Esophagus muscularis mucosa (tissue), 4 donors: ENCODE data around the gene ZNF682. TPM values are rescaled to one million over a fixed set of nuclear protein-coding genes. Genes with fewer than 3 reads are reported as not detected.
A peak's percentile ranks its signal among the peaks of the same experiment; 100 is the strongest.
"Not testable (repeated sequence)": the region's sequence is repeated elsewhere in the genome, so short reads cannot be mapped to it uniquely, and the experiment has no call there.

ENCODE experiments used
- DNase-seq: peaks from one replicate; pipeline ENCODE4 v3.0.0-alpha.2; 2017; ENCODE audit errors: extremely low spot score
- H3K27ac ChIP-seq, 4 donors: fragments of 200-600 bp; sonication (generic); replicated peaks in 1 of 4; 1 replicate in 3 of 4; 2 replicates in 1 of 4; pipeline ENCODE4 v1.5.1; 2016 to 2019; ENCODE audit warnings: mild to moderate bottlenecking in 1 of 4
- H3K27me3 ChIP-seq, 4 donors: fragments of 200-600 bp; sonication (generic); one replicate each; pipeline versions ENCODE4 v1.5.1 to v1.6.0; 2016 to 2019
- H3K36me3 ChIP-seq, 4 donors: fragments of 200-600 bp; sonication (generic); one replicate each; pipeline ENCODE4 v1.5.1; 2016 to 2019
- H3K4me1 ChIP-seq, 4 donors: fragments of 200-600 bp; sonication (generic); one replicate each; pipeline ENCODE4 v1.5.1; 2016 to 2019
- H3K4me3 ChIP-seq, 4 donors: fragments of 200-600 bp; sonication (generic); 1 replicate in 2 of 4; 2 replicates in 2 of 4; pipeline ENCODE4 v1.5.1; 2016 to 2019; ENCODE audit warnings: mild to moderate bottlenecking in 4 of 4, moderate library complexity in 1 of 4
- H3K9me3 ChIP-seq, 4 donors: fragments of 200-600 bp; sonication (generic); 1 replicate in 3 of 4; 2 replicates in 1 of 4; pipeline ENCODE4 v1.5.1; 2016 to 2019
- CTCF ChIP-seq, 3 experiments: fragments of 200-600 bp in 2 of 3; fragments of 450-650 bp in 1 of 3; sonication (generic) in 2 of 3; IDR thresholded peaks; one replicate each; pipeline ENCODE4 v1.5.1; 2017 to 2019; ENCODE audit warnings: antibody characterized with exemption in 3 of 3, mild to moderate bottlenecking in 2 of 3, moderate library complexity in 1 of 3
- EP300 ChIP-seq: sonication (generic); formaldehyde crosslinking; IDR thresholded peaks from one replicate; pipeline ENCODE4 v1.6.1; 2017; ENCODE audit warnings: antibody characterized with exemption
- POLR2A ChIP-seq: fragments of 450-650 bp; IDR thresholded peaks from one replicate; pipeline ENCODE4 v1.6.1; 2017; ENCODE audit warnings: antibody characterized with exemption, moderate library complexity, mild to moderate bottlenecking, low read depth
- POLR2AphosphoS5 ChIP-seq, 2 donors: sonication (generic); formaldehyde crosslinking; IDR thresholded peaks; one replicate each; pipeline ENCODE4 v1.6.1; 2017; ENCODE audit warnings: antibody characterized with exemption in 2 of 2
- WGBS: methylation state at CpG from one replicate; pipeline ENCODE4 v1.1.5; 2018; 5-methylcytosine and 5-hydroxymethylcytosine counted together
- intact Hi-C: fragments of 100-400 bp; cut with DNase I; formaldehyde crosslinking; loops from one replicate; pipeline ENCODE4 v1.15.1; 2023
- total RNA-seq, 4 donors: library from RNA; depleted of rRNA; stranded (reverse); fragments of >200 nt; gene quantifications; one replicate each; pipeline versions ENCODE4 v1.1.0 to v1.2.1, GENCODE V29; 2016

ZNF682 gene
- total RNA-seq, 4 donors from 2014 or later, result 1.4 to 3.7 (median 2.5) TPM

GRCh38 chr19:20005741-20006140, 33.6 kb downstream of the ZNF682 start:
- Histone ChIP-seq H3K36me3 (peaks cover 17 to 46% (median 34%) of the 10 kb centered on the region in 4 donors), H3K4me1 (peaks cover 0 to under 1% (median under 1%) of the 10 kb centered on the region in 4 donors), H3K27me3 (no peaks in the 10 kb centered on the region), H3K27ac (no peak overlapping the region), H3K9me3 (peaks cover 0 to 19% (median 8%) of the 10 kb centered on the region in 4 donors), H3K4me3 (no peak overlapping the region)
- 98% methylated on average over 2 of the region's 2 CpGs for WGBS
- no peak for DNase-seq
- intact Hi-C loops, result no loop called here
- TF ChIP-seq POLR2AphosphoS5 (IDR thresholded peaks at IDR 0.05) (no peak), EP300 (no peak), CTCF (IDR thresholded peaks at IDR 0.05) (no peak), POLR2A (no peak)

GRCh38 chr19:19997656-19998268, 41.5 kb downstream of the ZNF682 start:
- H3K4me3 ChIP-seq, result no peak overlapping the region
- no peak overlapping the region for H3K27ac ChIP-seq
- H3K27me3 ChIP-seq, result no peaks in the 10 kb centered on the region
- no peak for DNase-seq
- 45% methylated on average over 7 of the region's 7 CpGs for WGBS
- peaks cover 0 to 9% (median 0%) of the 10 kb centered on the region in 4 donors for H3K9me3 ChIP-seq
- H3K36me3 ChIP-seq, result no peaks in the 10 kb centered on the region
- peak; percentile 69 to 87 (median 75) for TF ChIP-seq CTCF (IDR thresholded peaks at IDR 0.05)
- no peak for TF ChIP-seq POLR2A
- H3K4me1 ChIP-seq, result peaks cover 0 to 8% (median 2%) of the 10 kb centered on the region in 4 donors
- intact Hi-C loops, result loop anchor here (10.0 kb wide), 1 partner anchor 277 kb away; no protein-coding TSS in a partner anchor

- H3K36me3 ChIP-seq, result no peaks in the 10 kb centered on the region
- DNase-seq, result peak; percentile 17
- WGBS, result 69% methylated on average over 4 of the region's 4 CpGs
- intact Hi-C loops, result no loop called here
- H3K4me1 ChIP-seq, result no peaks in the 10 kb centered on the region
- no peak overlapping the region for H3K4me3 ChIP-seq
- H3K27me3 ChIP-seq, result no peaks in the 10 kb centered on the region
- TF ChIP-seq POLR2A (no peak), CTCF (IDR thresholded peaks at IDR 0.05) (no peak), POLR2AphosphoS5 (IDR thresholded peaks at IDR 0.05) (no peak), EP300 (no peak)
- H3K9me3 ChIP-seq, result peaks cover 0 to 21% (median 19%) of the 10 kb centered on the region in 4 donors
- H3K27ac ChIP-seq, result no peak overlapping the region
These were observed 72.4 kb downstream of the ZNF682 start for GRCh38 chr19:19966862-19967261.

GRCh38 chr19:19966126-19966525, 73.2 kb downstream of the ZNF682 start:
- H3K36me3 ChIP-seq, H3K27me3 ChIP-seq, H3K4me3 ChIP-seq, H3K4me1 ChIP-seq, H3K27ac ChIP-seq, intact Hi-C loops, DNase-seq: not testable (repeated sequence)
- H3K9me3 ChIP-seq, result peaks cover 0 to 21% (median 19%) of the 10 kb centered on the region in 4 donors
- WGBS, result 93% methylated on average over 2 of the region's 3 CpGs

- peaks cover 0 to 21% (median 19%) of the 10 kb centered on the region in 4 donors for H3K9me3 ChIP-seq
- intact Hi-C loops, result no loop called here
- TF ChIP-seq EP300 (no peak), POLR2A (no peak), CTCF (IDR thresholded peaks at IDR 0.05) (no peak), POLR2AphosphoS5 (IDR thresholded peaks at IDR 0.05) (no peak)
- no peak overlapping the region for H3K27ac ChIP-seq
- no peak overlapping the region for H3K4me3 ChIP-seq
- 82% methylated on average over 7 of the region's 7 CpGs for WGBS
- H3K36me3 ChIP-seq, result no peaks in the 10 kb centered on the region
- no peaks in the 10 kb centered on the region for H3K4me1 ChIP-seq
- peak; percentile 86 for DNase-seq
- H3K27me3 ChIP-seq, result no peaks in the 10 kb centered on the region
These were observed 74.9 kb downstream of the ZNF682 start for GRCh38 chr19:19964416-19964815.
